Endothelial cell (in vitro differentiated cells): ENCODE results near the gene TMEM88. TPM values are rescaled to one million over a fixed set of nuclear protein-coding genes. Genes with fewer than 3 reads are reported as not detected.

Experiments
- DNase-seq: peaks from one replicate; pipeline ENCODE4 v3.0.0; 2021; ENCODE audit warnings: low spot score
- H3K27ac Mint-ChIP-seq: one replicate; pipeline ENCODE4 v1.8.0; 2021; ENCODE audit warnings: mixed read lengths, inconsistent platforms; ENCODE audit not compliant: unreplicated experiment
- H3K27me3 Mint-ChIP-seq: one replicate; pipeline ENCODE4 v1.8.0; 2021; ENCODE audit warnings: mild to moderate bottlenecking, moderate library complexity, mixed read lengths, inconsistent platforms; ENCODE audit not compliant: unreplicated experiment
- H3K36me3 Mint-ChIP-seq: one replicate; pipeline ENCODE4 v1.8.0; 2021; ENCODE audit warnings: mild to moderate bottlenecking, low read depth, mixed read lengths, inconsistent platforms; ENCODE audit not compliant: unreplicated experiment
- H3K4me1 Mint-ChIP-seq: one replicate; pipeline ENCODE4 v1.8.0; 2021; ENCODE audit warnings: mild to moderate bottlenecking, mixed read lengths, inconsistent platforms; ENCODE audit not compliant: unreplicated experiment
- H3K4me3 Mint-ChIP-seq: one replicate; pipeline ENCODE4 v1.8.0; 2021; ENCODE audit warnings: mild to moderate bottlenecking, mixed read lengths, inconsistent platforms; ENCODE audit not compliant: unreplicated experiment
- H3K9me3 Mint-ChIP-seq: one replicate; pipeline ENCODE4 v1.8.0; 2021; ENCODE audit warnings: mixed read lengths, inconsistent platforms; ENCODE audit not compliant: unreplicated experiment
- total RNA-seq: library from RNA; stranded (reverse); fragmentation: NEBNext Ultra II Directional; extraction: Animal tissue kit (Norgen Biotek cat#: 25700); gene quantifications from one replicate; pipeline ENCODE4 v1.2.1, GENCODE V29; 2021; ENCODE audit not compliant: unreplicated experiment
- TF ChIP-seq, protein P1 (sequence below): fragments of 200-600 bp; sonication (generic); IDR thresholded peaks from one replicate; pipeline ENCODE4 v1.5.0; 2021; ENCODE audit warnings: antibody characterized with exemption; ENCODE audit not compliant: unreplicated experiment

The TMEM88 gene
- total RNA-seq, 1 donor from 2014 or later, result 13.6 TPM

DNA sequence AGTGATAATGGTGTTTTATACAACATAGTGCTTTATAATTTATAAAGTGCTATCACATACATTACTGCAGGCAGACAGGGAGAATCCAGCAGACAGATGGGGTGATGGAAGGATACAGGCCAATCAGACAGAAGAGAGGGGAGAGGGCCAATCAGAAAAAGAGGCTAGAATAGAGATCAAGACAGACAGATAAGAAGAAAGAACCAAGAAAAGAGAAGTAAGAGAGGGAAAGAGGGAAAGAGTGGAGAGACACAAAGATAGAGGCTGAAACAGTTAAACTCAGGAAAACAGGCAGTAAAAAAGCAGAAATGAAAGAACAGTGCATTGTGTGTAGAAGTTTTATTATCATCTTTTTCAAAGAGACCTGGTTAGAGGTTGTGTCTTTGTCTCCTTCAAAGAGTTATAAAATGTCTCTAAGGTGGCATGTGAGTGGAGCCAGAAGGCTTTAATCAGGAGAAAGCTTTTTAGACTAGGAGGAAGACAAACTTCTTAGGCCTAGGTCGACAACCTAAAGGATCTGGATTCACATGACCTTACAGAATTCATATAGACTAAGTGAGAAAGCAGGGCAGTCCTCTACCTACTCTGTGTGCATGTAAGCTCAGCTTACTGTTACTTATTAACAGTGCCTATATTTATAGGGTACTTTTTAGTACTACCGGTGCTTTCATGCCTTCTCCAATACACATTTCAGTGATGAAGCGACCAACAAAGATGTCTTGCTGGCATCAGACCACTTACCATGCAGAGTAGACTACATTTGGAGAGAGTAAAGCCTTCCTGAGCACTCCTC lies 25.4 kb downstream of the TMEM88 start:
- Mint-ChIP-seq H3K9me3 (no peaks in the 10 kb centered on the region), H3K27ac (no peak overlapping the region), H3K4me1 (peaks cover 3% of the 10 kb centered on the region), H3K27me3 (no peaks in the 10 kb centered on the region), H3K4me3 (no peak overlapping the region), H3K36me3 (no peaks in the 10 kb centered on the region)
- TF ChIP-seq, protein P1, sequence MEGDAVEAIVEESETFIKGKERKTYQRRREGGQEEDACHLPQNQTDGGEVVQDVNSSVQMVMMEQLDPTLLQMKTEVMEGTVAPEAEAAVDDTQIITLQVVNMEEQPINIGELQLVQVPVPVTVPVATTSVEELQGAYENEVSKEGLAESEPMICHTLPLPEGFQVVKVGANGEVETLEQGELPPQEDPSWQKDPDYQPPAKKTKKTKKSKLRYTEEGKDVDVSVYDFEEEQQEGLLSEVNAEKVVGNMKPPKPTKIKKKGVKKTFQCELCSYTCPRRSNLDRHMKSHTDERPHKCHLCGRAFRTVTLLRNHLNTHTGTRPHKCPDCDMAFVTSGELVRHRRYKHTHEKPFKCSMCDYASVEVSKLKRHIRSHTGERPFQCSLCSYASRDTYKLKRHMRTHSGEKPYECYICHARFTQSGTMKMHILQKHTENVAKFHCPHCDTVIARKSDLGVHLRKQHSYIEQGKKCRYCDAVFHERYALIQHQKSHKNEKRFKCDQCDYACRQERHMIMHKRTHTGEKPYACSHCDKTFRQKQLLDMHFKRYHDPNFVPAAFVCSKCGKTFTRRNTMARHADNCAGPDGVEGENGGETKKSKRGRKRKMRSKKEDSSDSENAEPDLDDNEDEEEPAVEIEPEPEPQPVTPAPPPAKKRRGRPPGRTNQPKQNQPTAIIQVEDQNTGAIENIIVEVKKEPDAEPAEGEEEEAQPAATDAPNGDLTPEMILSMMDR, result no peak
- DNase-seq, result no peak

DNA sequence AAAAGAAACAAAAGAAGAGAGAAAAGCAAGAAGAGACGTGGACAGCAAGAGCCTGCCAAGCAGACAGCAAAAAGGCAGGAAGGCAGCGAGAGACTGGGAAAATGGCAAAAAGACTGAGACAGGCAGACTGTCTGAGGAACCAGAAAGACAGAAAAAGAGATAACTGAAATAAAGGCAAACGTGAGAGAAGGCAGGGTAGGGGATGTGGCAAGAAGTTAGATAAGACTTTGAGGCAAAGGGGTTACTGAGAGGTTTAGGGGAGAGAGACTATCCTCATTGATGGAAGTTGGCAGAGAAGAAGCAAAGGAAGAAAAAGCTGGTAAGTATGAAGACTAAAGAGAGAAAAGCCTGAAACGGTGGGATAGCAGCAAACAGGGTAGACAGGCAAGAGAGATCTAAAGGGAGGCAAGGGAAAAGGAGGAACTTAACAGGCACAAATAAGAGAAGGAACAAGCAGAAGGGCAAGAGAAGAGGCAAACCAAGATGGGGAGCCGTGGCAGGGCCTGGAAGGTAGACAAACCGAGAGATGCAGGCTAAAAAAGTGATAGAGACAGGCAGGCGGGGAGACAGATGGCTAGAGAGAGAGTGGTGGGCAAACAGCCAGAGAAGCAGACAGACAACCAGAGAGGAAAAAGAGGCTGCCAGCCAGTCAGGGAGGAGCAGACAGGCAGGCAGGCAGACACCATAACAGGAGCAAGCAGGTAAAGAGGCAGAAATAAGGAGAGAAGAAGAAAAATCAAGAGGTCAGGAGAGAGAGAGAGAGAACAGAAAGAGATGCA lies 26.6 kb downstream of the TMEM88 start:
- no peak overlapping the region for H3K27ac Mint-ChIP-seq
- TF ChIP-seq, protein P1, result no peak
- H3K27me3 Mint-ChIP-seq, result peaks cover 6% of the 10 kb centered on the region
- no peak overlapping the region for H3K4me3 Mint-ChIP-seq
- no peaks in the 10 kb centered on the region for H3K9me3 Mint-ChIP-seq
- peaks cover 8% of the 10 kb centered on the region for H3K4me1 Mint-ChIP-seq
- no peaks in the 10 kb centered on the region for H3K36me3 Mint-ChIP-seq
- no peak for DNase-seq

DNA sequence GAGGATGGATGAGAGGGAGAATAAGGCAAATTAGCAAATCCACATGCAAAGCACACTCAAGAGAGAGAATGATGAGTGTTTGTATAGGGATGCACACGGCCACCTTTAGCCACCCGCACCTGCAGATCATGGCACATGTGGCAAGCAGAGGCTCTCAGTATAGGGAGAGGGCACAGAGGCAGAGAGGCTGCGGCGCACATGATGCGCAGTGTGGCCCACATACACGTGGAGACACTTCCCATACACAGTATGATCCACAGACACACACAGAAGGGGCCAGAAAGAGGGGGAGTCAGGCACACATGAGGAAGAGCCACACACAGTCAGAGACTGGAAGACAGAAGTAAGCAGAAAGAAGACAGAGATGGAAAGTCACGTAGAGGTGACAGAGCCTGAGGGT lies 27.2 kb downstream of the TMEM88 start:
- Mint-ChIP-seq H3K4me1 (peaks cover 8% of the 10 kb centered on the region), H3K4me3 (no peak overlapping the region)

DNA sequence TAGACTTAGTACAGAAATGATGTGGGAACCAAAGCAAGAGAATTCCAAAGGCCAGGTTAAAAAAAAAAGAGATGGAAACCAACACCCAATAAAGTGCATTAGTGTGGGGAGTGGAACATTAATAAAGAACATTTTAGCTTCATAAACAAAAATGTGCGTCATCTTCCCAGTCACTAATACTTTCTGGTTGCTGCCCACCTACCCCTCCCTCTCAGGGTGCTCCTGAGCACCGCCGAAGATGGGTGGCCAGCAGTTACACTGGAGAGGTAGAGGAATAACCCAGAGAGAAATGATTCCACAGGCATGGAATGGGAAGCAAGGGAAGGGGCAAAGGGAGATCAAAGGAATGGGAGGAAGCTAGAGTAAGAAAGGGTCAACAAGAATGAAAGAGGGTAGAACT lies 27.8 kb downstream of the TMEM88 start:
- Mint-ChIP-seq H3K4me1 (peaks cover 8% of the 10 kb centered on the region), H3K36me3 (no peaks in the 10 kb centered on the region), H3K9me3 (no peaks in the 10 kb centered on the region), H3K27ac (no peak overlapping the region), H3K4me3 (no peak overlapping the region), H3K27me3 (peaks cover 6% of the 10 kb centered on the region)
- TF ChIP-seq, protein P1, result no peak
- DNase-seq, result no peak

More for the DNA sequence above, 27.2 kb downstream of the TMEM88 start:
- Mint-ChIP-seq H3K9me3 (no peaks in the 10 kb centered on the region), H3K27me3 (peaks cover 6% of the 10 kb centered on the region), H3K36me3 (no peaks in the 10 kb centered on the region), H3K27ac (no peak overlapping the region)
- TF ChIP-seq, protein P1, result no peak
- DNase-seq, result no peak
